Ovary (tissue), 3 donors: ENCODE measurements around the gene CNTNAP5.

Experiments used
- CTCF ChIP-seq, 3 donors: fragments of 450-650 bp in 2 of 3; fragments of 200-600 bp in 1 of 3; IDR thresholded peaks; one replicate each; pipeline versions ENCODE4 v1.5.1 to v1.8.0; 2016 to 2022; ENCODE audit warnings: antibody characterized with exemption in 3 of 3, mild to moderate bottlenecking in 1 of 3
- EP300 ChIP-seq: sonication (generic); formaldehyde crosslinking; IDR thresholded peaks from one replicate; pipeline ENCODE4 v1.6.1; 2017; ENCODE audit warnings: antibody characterized with exemption
- POLR2A ChIP-seq: fragments of 450-650 bp; IDR thresholded peaks from one replicate; pipeline ENCODE4 v1.6.1; 2017; ENCODE audit warnings: antibody characterized with exemption, mild to moderate bottlenecking, moderate library complexity
- donor health status: DM: no; HTN: no; CAD: no.

DNA sequence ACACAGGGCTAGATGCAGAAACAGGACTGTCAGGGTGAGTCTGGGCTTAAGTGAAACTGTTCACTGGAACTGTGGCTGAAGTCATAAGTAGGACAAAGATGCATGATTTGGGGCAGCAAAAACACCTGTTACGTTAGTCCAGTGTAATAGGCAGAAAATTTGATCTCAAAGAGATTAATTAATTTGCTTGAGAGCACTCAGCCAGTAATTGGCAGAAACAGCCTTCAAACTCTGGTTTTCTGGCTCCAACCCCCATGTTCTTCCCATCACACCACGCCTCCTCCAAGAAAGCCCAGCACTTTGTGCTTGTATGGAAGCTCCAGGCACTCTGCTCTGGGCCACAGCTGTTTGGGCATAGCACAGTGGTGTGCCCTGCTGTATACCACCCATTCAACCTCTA is 54.0 kb downstream of the CNTNAP5 start:
- TF ChIP-seq CTCF (IDR thresholded peaks at IDR 0.05) (no peak), POLR2A (no peak), EP300 (no peak)
